Gastroesophageal sphincter (tissue), 3 donors: ENCODE results near the gene CLIP4.

ENCODE experiments used
- CTCF ChIP-seq, 4 experiments: fragments of 200-600 bp in 2 of 4; fragments of 450-650 bp in 2 of 4; sonication (generic) in 1 of 4; IDR thresholded peaks; one replicate each; pipeline ENCODE4 v1.5.1; 2017 to 2019; ENCODE audit warnings: antibody characterized with exemption in 4 of 4, mild to moderate bottlenecking in 2 of 4, moderate library complexity in 2 of 4
- EP300 ChIP-seq: sonication (generic); formaldehyde crosslinking; IDR thresholded peaks from one replicate; pipeline ENCODE4 v1.6.1; 2017; ENCODE audit warnings: antibody characterized with exemption, mild to moderate bottlenecking
- POLR2A ChIP-seq, 2 donors: fragments of 450-650 bp; IDR thresholded peaks; one replicate each; pipeline ENCODE4 v1.6.1; 2017; ENCODE audit warnings: antibody characterized with exemption in 2 of 2, mild to moderate bottlenecking in 2 of 2, moderate library complexity in 1 of 2
- POLR2AphosphoS5 ChIP-seq: sonication (generic); formaldehyde crosslinking; IDR thresholded peaks from one replicate; pipeline ENCODE4 v1.6.1; 2017; ENCODE audit warnings: antibody characterized with exemption

- TF ChIP-seq CTCF (IDR thresholded peaks at IDR 0.05) = no peak
- no peak for TF ChIP-seq EP300
- no peak for TF ChIP-seq POLR2A (IDR thresholded peaks at IDR 0.05)
- no peak for TF ChIP-seq POLR2AphosphoS5
Observed at GRCh38 chr2:29229640-29230039, 114.4 kb downstream of the CLIP4 start.
